Subcutaneous adipose tissue (tissue), 4 donors: Measurements from ENCODE around the gene DTNB. TPM values are rescaled to one million over a fixed set of nuclear protein-coding genes. Genes with fewer than 3 reads are reported as not detected.

Source experiments
- CTCF ChIP-seq: fragments of 450-650 bp; IDR thresholded peaks from one replicate; pipeline ENCODE4 v1.5.1; 2016; ENCODE audit warnings: low read depth, mild to moderate bottlenecking, control low read depth, antibody characterized with exemption, moderate library complexity
- total RNA-seq, 4 donors: library from RNA; depleted of rRNA; stranded (reverse); fragments of >200 nt; gene quantifications; one replicate each; pipeline ENCODE4 v1.1.0, GENCODE V29; 2016

Gene DTNB
- total RNA-seq, 4 donors from 2014 or later, result 4.6 to 11.6 (median 7.3) TPM

GRCh38 chr2:25482341-25482740 lies 191.0 kb downstream of the DTNB start:
- TF ChIP-seq CTCF, result no peak

- TF ChIP-seq CTCF, result no peak
Observed at GRCh38 chr2:25481381-25482300, 191.7 kb downstream of the DTNB start.

DNA sequence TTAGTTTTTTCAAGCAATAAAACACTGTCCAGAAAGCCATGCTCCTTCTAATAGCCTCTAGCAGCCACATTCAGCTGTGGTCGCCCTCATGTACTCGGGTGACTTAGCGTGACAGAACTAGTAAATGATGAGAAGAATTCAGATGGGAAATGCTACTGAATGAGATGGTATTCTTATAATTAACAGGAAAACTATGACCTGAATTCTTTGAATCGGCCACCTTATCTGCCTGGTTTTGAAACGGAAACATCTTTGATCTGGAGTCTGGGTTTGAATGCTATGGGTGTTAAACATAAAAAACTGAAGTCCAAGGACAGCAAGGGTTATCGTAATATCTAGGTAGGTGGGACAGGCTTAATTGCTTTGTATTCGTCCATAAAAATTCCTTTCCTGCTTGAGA lies 192.8 kb downstream of the DTNB start:
- no peak for TF ChIP-seq CTCF

DNA sequence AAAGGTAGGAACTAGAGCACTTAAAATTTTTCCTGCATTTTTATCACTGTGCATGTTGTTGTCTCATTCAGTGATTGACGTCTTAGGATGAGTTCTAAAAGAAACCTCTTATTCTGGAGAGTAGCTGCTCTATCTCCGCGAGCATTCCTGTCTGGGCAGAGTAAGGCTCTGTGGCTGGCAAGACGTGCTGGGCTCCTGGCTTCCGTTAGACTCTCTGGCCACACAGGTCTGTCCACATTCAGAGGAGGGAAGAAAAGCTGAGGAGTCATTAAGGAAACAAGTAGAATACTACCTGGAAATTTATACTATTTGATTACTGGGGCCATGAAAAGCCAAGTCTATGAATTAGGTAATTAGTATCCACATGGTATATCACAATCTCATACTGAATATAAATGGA lies 193.6 kb downstream of the DTNB start:
- no peak for TF ChIP-seq CTCF

DNA sequence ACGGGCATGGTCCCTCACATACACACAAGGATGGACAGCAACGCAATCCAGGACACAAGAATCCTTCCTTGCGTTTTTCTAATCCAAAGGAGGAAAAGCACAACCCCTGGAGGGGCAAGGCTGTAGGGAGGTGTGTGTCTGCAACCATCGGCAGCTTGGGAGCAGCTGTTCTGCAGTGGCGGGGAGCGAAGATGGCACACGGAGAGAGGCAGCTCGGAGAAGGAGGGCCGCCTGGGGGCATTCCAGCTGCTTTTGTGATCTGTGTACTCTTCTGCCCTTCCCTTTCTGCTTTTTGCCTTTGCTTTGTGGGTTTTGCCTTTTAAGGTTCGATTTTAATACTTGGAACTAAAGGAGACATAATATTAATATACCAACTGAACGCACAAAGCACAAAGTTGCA lies 194.6 kb downstream of the DTNB start:
- no peak for TF ChIP-seq CTCF

- TF ChIP-seq CTCF, result no peak
Observed at GRCh38 chr2:25473758-25474340, 199.5 kb downstream of the DTNB start.

DNA sequence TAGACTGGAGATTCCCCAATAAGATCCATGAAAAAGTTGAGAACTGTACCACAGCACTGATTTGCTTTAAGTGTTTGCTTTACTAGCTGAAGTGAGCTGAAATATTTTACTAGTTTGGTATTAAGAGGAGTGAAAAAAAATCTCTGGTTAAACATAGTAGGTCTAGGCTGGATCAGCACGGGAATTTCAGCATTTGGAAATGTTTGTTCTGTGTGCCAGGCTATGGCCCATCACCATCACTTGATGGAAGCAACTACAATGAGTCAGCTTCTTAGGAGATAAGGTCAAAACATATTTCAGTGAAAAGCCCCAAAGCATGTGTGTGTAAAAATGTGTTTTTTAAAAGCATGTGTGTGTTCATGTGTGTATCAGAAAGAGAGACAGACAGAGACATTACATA lies 200.2 kb downstream of the DTNB start:
- TF ChIP-seq CTCF, result no peak
